Measurements from ENCODE around the gene FRY. TPM values are rescaled to one million over a fixed set of nuclear protein-coding genes. Genes with fewer than 3 reads are reported as not detected.

FRY gene
- total RNA-seq, 2 donors from 2014 or later: 32.0 to 45.4 TPM

- Histone ChIP-seq H3K4me3 (no peak overlapping the region), H3K36me3 (replicated peaks in 1 of 2; ENCODE audit: insufficient read depth in 1 of 2, low read depth in 2 of 2) (peaks cover 0 to 10% of the 10 kb centered on the region in 2 donors), H3K27me3 (no peaks in the 10 kb centered on the region), H3K4me1 (peaks cover 14% of the 10 kb centered on the region), H3K27ac (no peak overlapping the region), H3K9me3 (no peaks in the 10 kb centered on the region)
- DNase-seq (no peak), ATAC-seq (no peak)
- 60 to 65% methylated on average over 4 of the region's 4 CpGs for WGBS, 2 donors
- intact Hi-C loops (cut with DNase I): no loop called here
- no peak for TF ChIP-seq POLR2A (IDR thresholded peaks at IDR 0.05)
- no peak for TF ChIP-seq CTCF (IDR thresholded peaks at IDR 0.05)
Observed at GRCh38 chr13:32285633-32285965, 254.0 kb downstream of the FRY start.

DNA sequence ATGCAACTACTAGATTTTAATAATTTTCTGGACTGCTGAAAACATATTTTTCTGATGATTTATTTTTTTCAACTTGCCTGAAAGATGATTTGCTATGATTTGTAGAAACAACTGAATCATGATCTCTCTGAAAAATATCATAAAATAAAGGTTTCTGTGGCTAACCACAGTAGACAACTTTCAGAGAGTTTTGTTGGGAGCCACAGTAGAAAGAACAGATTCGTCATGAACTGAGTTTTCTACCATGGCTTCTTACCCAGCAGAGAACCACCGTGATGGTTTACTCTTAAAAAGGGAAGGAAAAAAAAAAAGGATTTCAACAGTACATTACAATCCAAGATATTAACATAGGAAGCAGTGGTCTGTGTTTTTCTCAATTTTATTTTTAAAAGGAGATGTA is 265.6 kb downstream of the FRY start:
- Histone ChIP-seq H3K27me3 (no peaks in the 10 kb centered on the region), H3K4me1 (no peaks in the 10 kb centered on the region), H3K4me3 (no peak overlapping the region), H3K27ac (no peak overlapping the region), H3K36me3 (replicated peaks in 1 of 2; ENCODE audit: insufficient read depth in 1 of 2, low read depth in 2 of 2) (peaks cover 0 to 4% of the 10 kb centered on the region in 2 donors), H3K9me3 (no peaks in the 10 kb centered on the region)
- DNase-seq (no peak), ATAC-seq (no peak)
- TF ChIP-seq POLR2A (IDR thresholded peaks at IDR 0.05) (no peak), CTCF (IDR thresholded peaks at IDR 0.05) (no peak)
- intact Hi-C loops (cut with DNase I): no loop called here
- 69 to 89% methylated on average over 2 of the region's 2 CpGs for WGBS, 2 donors

- Histone ChIP-seq H3K27ac (no peak overlapping the region), H3K36me3 (replicated peaks in 1 of 2; ENCODE audit: insufficient read depth in 1 of 2, low read depth in 2 of 2) (peaks cover 0 to 4% of the 10 kb centered on the region in 2 donors), H3K9me3 (no peaks in the 10 kb centered on the region), H3K4me1 (no peaks in the 10 kb centered on the region), H3K27me3 (no peaks in the 10 kb centered on the region), H3K4me3 (no peak overlapping the region)
- no peak for ATAC-seq
- intact Hi-C loops (cut with DNase I): no loop called here
- no peak for TF ChIP-seq POLR2A (IDR thresholded peaks at IDR 0.05)
- no peak for TF ChIP-seq CTCF (IDR thresholded peaks at IDR 0.05)
- WGBS, 2 donors: 86 to 87% methylated on average over 6 of the region's 6 CpGs
- DNase-seq: no peak
Observed at GRCh38 chr13:32298695-32299094, 267.1 kb downstream of the FRY start.

- Histone ChIP-seq H3K9me3 (no peaks in the 10 kb centered on the region), H3K36me3 (replicated peaks in 1 of 2; ENCODE audit: insufficient read depth in 1 of 2, low read depth in 2 of 2) (peaks cover 0 to 4% of the 10 kb centered on the region in 2 donors), H3K27me3 (no peaks in the 10 kb centered on the region), H3K4me3 (no peak overlapping the region), H3K4me1 (no peaks in the 10 kb centered on the region), H3K27ac (no peak overlapping the region)
- DNase-seq (no peak), ATAC-seq (no peak)
- WGBS, 2 donors: 62 to 72% methylated on average over 4 of the region's 4 CpGs
- intact Hi-C loops (cut with DNase I): no loop called here
- TF ChIP-seq CTCF (IDR thresholded peaks at IDR 0.05) (no peak), POLR2A (IDR thresholded peaks at IDR 0.05) (no peak)
Observed at GRCh38 chr13:32299893-32300292, 268.3 kb downstream of the FRY start.

DNA sequence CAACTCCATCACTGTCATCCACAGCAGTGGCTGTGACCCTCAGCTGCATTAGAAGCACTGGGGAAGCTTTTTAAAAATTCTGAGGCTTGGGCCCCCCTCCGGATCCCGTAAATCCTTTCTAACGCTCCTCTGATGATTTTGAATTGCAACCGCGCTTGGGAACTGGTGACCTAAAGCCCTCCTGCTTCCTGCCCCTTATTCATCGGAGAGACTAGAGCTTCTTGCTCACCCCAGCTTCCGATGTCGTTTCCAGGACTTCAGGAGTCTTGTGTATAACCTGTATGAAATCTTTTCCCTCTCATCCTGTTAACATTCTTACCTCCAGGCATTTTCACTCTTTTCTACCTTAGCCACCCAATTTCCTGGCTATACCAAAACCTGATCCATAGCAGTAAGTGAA is 268.8 kb downstream of the FRY start:
- Histone ChIP-seq H3K4me1 (no peaks in the 10 kb centered on the region), H3K36me3 (replicated peaks in 1 of 2; ENCODE audit: insufficient read depth in 1 of 2, low read depth in 2 of 2) (peaks cover 0 to 2% of the 10 kb centered on the region in 2 donors), H3K9me3 (no peaks in the 10 kb centered on the region), H3K27me3 (no peaks in the 10 kb centered on the region), H3K27ac (no peak overlapping the region), H3K4me3 (no peak overlapping the region)
- 38 to 64% methylated on average over 8 of the region's 8 CpGs for WGBS, 2 donors
- intact Hi-C loops (cut with DNase I): no loop called here
- ATAC-seq (no peak), DNase-seq (no peak)
- no peak for TF ChIP-seq CTCF (IDR thresholded peaks at IDR 0.05)
- no peak for TF ChIP-seq POLR2A (IDR thresholded peaks at IDR 0.05)
